Caco-2 (cell line): ENCODE results near the gene RPH3AL. TPM values are rescaled to one million over a fixed set of nuclear protein-coding genes. Genes with fewer than 3 reads are reported as not detected.

Experiments
- BruUV-seq: library from RNA; stranded (reverse); fragments of 400-500 nt; replicated peaks from 2 replicates; lab custom pipeline; 2021; lab: Mats Ljungman, UMichigan
- CTCF ChIA-PET: fragments of 300-600 bp; sonication (Branson Sonifier 250); formaldehyde crosslinking; loops from one replicate; lab custom pipeline; 2022; ENCODE audit warnings: antibody characterized with exemption; lab: Charles Lee
- POLR2A ChIA-PET: fragments of 300-600 bp; sonication (Branson Sonifier 250); formaldehyde crosslinking; loops from one replicate; lab custom pipeline; 2022; ENCODE audit warnings: antibody characterized with exemption; lab: Charles Lee
- DNase-seq, 2 experiments: peaks; one replicate each; pipeline versions ENCODE4 v3.0.0 to v3.0.0-alpha.2; 2020 to 2022
- H3K27me3 ChIP-seq: replicated peaks from 2 replicates; pipeline ENCODE4 v1.6.0; 2011; ENCODE audit warnings: low read length; ENCODE audit not compliant: control insufficient read depth, insufficient read depth
- H3K36me3 ChIP-seq: 2 replicates; pipeline ENCODE4 v1.5.1; 2011; ENCODE audit warnings: low read length; ENCODE audit not compliant: control insufficient read depth, insufficient read depth
- H3K4me1 ChIP-seq: fragments of 250-450 bp; sonication (Bioruptor Pico); 2 replicates; pipeline ENCODE4 v1.5.1; 2020; ENCODE audit warnings: mild to moderate bottlenecking
- H3K4me3 ChIP-seq: 2 replicates; pipeline ENCODE4 v1.5.1; 2011; ENCODE audit warnings: low read depth, mild to moderate bottlenecking, control low read depth, low read length
- H3K9me3 ChIP-seq: fragments of 250-450 bp; sonication (Bioruptor Pico); 2 replicates; pipeline ENCODE4 v1.5.1; 2020; ENCODE audit warnings: mild to moderate bottlenecking, moderate library complexity
- H3K27ac Mint-ChIP-seq: one replicate; pipeline ENCODE4 v1.8.0; 2022; ENCODE audit warnings: mixed read lengths; ENCODE audit not compliant: unreplicated experiment
- H3K27me3 Mint-ChIP-seq: one replicate; pipeline ENCODE4 v1.8.0; 2022; ENCODE audit warnings: mixed read lengths; ENCODE audit not compliant: insufficient read depth, unreplicated experiment
- H3K36me3 Mint-ChIP-seq: one replicate; pipeline ENCODE4 v1.8.0; 2022; ENCODE audit warnings: mild to moderate bottlenecking, mixed read lengths; ENCODE audit not compliant: insufficient read depth, unreplicated experiment
- H3K4me1 Mint-ChIP-seq: one replicate; pipeline ENCODE4 v1.8.0; 2022; ENCODE audit warnings: low read depth, mixed read lengths; ENCODE audit not compliant: unreplicated experiment
- H3K4me3 Mint-ChIP-seq: one replicate; pipeline ENCODE4 v1.8.0; 2022; ENCODE audit warnings: mild to moderate bottlenecking, moderate library complexity, mixed read lengths; ENCODE audit not compliant: unreplicated experiment
- H3K9me3 Mint-ChIP-seq: one replicate; pipeline ENCODE4 v1.8.0; 2022; ENCODE audit warnings: mixed read lengths; ENCODE audit not compliant: unreplicated experiment
- CTCF ChIP-seq, 2 experiments: fragments of 200-600 bp in 1 of 2; IDR thresholded peaks; 1 replicate in 1 of 2; 2 replicates in 1 of 2; pipeline versions ENCODE4 v1.5.1 to v1.8.0; 2011 to 2022; ENCODE audit warnings: antibody characterized with exemption in 1 of 2, control low read depth in 1 of 2, inconsistent platforms in 1 of 2, low read depth in 1 of 2, low read length in 1 of 2, mild to moderate bottlenecking in 1 of 2, moderate library complexity in 1 of 2; ENCODE audit not compliant: insufficient read depth in 1 of 2, severe bottlenecking in 1 of 2, unreplicated experiment in 1 of 2
- intact Hi-C: fragments of 100-400 bp; cut with micrococcal nuclease; formaldehyde crosslinking; loops from one replicate; pipeline ENCODE4 v1.10.0; 2022; ENCODE audit not compliant: unreplicated experiment
- total RNA-seq: library from RNA; stranded (reverse); gene quantifications from 2 replicates; pipeline ENCODE4 v1.2.3, GENCODE V29; 2022

Gene RPH3AL
- total RNA-seq, 1 experiment from 2014 or later: 36.0 TPM

- no peaks in the 10 kb centered on the region for H3K9me3 ChIP-seq
- H3K4me3 ChIP-seq: no peak overlapping the region
- peak in 1 of 2 experiments; percentile 34 for DNase-seq
- no peak overlapping the region for H3K27ac Mint-ChIP-seq
- no peaks in the 10 kb centered on the region for H3K27me3 ChIP-seq
- H3K36me3 Mint-ChIP-seq: peaks cover 18% of the 10 kb centered on the region
- no peaks in the 10 kb centered on the region for H3K9me3 Mint-ChIP-seq
- peaks cover 1% of the 10 kb centered on the region; the same call in 1 of the 2 replicates for H3K36me3 ChIP-seq
- no TSS peak for BruUV-seq
- no peak overlapping the region for H3K4me3 Mint-ChIP-seq
- H3K4me1 ChIP-seq: no peaks in the 10 kb centered on the region
- no peaks in the 10 kb centered on the region for H3K27me3 Mint-ChIP-seq
- POLR2A ChIA-PET: no interaction called here
- intact Hi-C loops: no loop called here
- CTCF ChIA-PET: no interaction called here
- no peak for TF ChIP-seq CTCF (IDR thresholded peaks at IDR 0.05; ENCODE audit: insufficient read depth in 1 of 2, low read depth in 1 of 2, low read length in 1 of 2, severe bottlenecking in 1 of 2, unreplicated experiment in 1 of 2)
- H3K4me1 Mint-ChIP-seq: no peaks in the 10 kb centered on the region
Observed at GRCh38 chr17:233473-233941, 119.1 kb downstream of the RPH3AL start.

GRCh38 chr17:231966-232807, 120.4 kb downstream of the RPH3AL start:
- Mint-ChIP-seq H3K4me3 (no peak overlapping the region), H3K27ac (no peak overlapping the region), H3K9me3 (no peaks in the 10 kb centered on the region), H3K36me3 (peaks cover 20% of the 10 kb centered on the region), H3K27me3 (no peaks in the 10 kb centered on the region), H3K4me1 (no peaks in the 10 kb centered on the region)
- POLR2A ChIA-PET: no interaction called here
- no peaks in the 10 kb centered on the region for H3K4me1 ChIP-seq
- H3K27me3 ChIP-seq: no peaks in the 10 kb centered on the region
- H3K4me3 ChIP-seq: no peak overlapping the region
- peaks cover 1% of the 10 kb centered on the region; the same call in 1 of the 2 replicates for H3K36me3 ChIP-seq
- no TSS peak for BruUV-seq
- no peak for TF ChIP-seq CTCF (IDR thresholded peaks at IDR 0.05; ENCODE audit: insufficient read depth in 1 of 2, low read depth in 1 of 2, low read length in 1 of 2, severe bottlenecking in 1 of 2, unreplicated experiment in 1 of 2)
- DNase-seq: peak in 1 of 2 experiments; percentile 23
- intact Hi-C loops: no loop called here
- H3K9me3 ChIP-seq: no peaks in the 10 kb centered on the region
- CTCF ChIA-PET: no interaction called here

GRCh38 chr17:231191-231965, 121.2 kb downstream of the RPH3AL start:
- Mint-ChIP-seq H3K27ac (no peak overlapping the region), H3K27me3 (no peaks in the 10 kb centered on the region), H3K36me3 (peaks cover 13% of the 10 kb centered on the region), H3K4me3 (no peak overlapping the region), H3K4me1 (no peaks in the 10 kb centered on the region), H3K9me3 (no peaks in the 10 kb centered on the region)
- H3K36me3 ChIP-seq: 0 out of 2 replicates have a peak, but pooled peaks cover 1% of the 10 kb centered on the region
- H3K9me3 ChIP-seq: no peaks in the 10 kb centered on the region
- H3K27me3 ChIP-seq: no peaks in the 10 kb centered on the region
- TF ChIP-seq CTCF (IDR thresholded peaks at IDR 0.05; ENCODE audit: insufficient read depth in 1 of 2, low read depth in 1 of 2, low read length in 1 of 2, severe bottlenecking in 1 of 2, unreplicated experiment in 1 of 2): no peak
- POLR2A ChIA-PET: no interaction called here
- no peaks in the 10 kb centered on the region for H3K4me1 ChIP-seq
- DNase-seq: peak in 1 of 2 experiments; percentile 27
- intact Hi-C loops: no loop called here
- no TSS peak for BruUV-seq
- CTCF ChIA-PET: interaction anchor here (0.6 kb wide), 1 partner anchor 181 kb away, joined by 3 read pairs; no protein-coding TSS in a partner anchor
- no peak overlapping the region for H3K4me3 ChIP-seq
